Lower leg skin (tissue), 3 donors: ENCODE results near the gene RC3H1.

Experiments used
- POLR2A ChIP-seq, 2 donors: fragments of 450-650 bp; IDR thresholded peaks; one replicate each; pipeline ENCODE4 v1.6.1; 2016 to 2017; ENCODE audit warnings: antibody characterized with exemption in 2 of 2, mild to moderate bottlenecking in 1 of 2, moderate library complexity in 1 of 2
- TF ChIP-seq, protein P1 (sequence below), 3 donors: fragments of 450-650 bp; IDR thresholded peaks; one replicate each; pipeline ENCODE4 v1.5.1; 2016; ENCODE audit warnings: antibody characterized with exemption in 3 of 3, mild to moderate bottlenecking in 3 of 3, moderate library complexity in 2 of 3

DNA sequence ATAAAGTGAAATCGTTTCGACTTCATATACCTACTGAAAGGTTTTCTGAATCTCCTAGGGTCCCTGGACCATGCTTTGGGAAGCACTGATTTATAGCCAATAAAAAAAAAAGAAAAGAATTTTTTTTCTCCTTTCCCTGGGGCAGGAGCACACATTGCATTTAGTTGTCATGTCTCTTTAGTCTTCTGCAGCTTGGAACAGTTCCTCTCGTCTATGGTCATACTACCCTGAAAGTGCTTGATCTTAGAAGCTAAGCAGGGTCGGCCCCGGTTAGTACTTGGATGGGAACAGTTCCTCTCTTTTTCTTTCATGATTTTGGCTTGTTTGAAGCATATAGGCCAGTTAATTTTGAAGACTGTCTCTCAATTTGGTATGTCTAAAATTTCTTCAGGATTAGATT is 101.3 kb downstream of the RC3H1 start:
- TF ChIP-seq, protein P1, sequence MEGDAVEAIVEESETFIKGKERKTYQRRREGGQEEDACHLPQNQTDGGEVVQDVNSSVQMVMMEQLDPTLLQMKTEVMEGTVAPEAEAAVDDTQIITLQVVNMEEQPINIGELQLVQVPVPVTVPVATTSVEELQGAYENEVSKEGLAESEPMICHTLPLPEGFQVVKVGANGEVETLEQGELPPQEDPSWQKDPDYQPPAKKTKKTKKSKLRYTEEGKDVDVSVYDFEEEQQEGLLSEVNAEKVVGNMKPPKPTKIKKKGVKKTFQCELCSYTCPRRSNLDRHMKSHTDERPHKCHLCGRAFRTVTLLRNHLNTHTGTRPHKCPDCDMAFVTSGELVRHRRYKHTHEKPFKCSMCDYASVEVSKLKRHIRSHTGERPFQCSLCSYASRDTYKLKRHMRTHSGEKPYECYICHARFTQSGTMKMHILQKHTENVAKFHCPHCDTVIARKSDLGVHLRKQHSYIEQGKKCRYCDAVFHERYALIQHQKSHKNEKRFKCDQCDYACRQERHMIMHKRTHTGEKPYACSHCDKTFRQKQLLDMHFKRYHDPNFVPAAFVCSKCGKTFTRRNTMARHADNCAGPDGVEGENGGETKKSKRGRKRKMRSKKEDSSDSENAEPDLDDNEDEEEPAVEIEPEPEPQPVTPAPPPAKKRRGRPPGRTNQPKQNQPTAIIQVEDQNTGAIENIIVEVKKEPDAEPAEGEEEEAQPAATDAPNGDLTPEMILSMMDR (IDR thresholded peaks at IDR 0.05) = no peak
- no peak for TF ChIP-seq POLR2A (IDR thresholded peaks at IDR 0.05)
